Vagina (tissue), 2 donors: Measurements from ENCODE around the gene PHLDB2. TPM values are rescaled to one million over a fixed set of nuclear protein-coding genes. Genes with fewer than 3 reads are reported as not detected.

Experiments used
- DNase-seq, 2 donors: peaks; one replicate each; pipeline ENCODE4 v3.0.0-alpha.2; 2017; ENCODE audit errors: extremely low spot score in 2 of 2
- H3K27ac ChIP-seq: fragments of 200-600 bp; sonication (generic); one replicate; pipeline ENCODE4 v1.5.1; 2019
- H3K27me3 ChIP-seq: fragments of 200-600 bp; sonication (generic); one replicate; pipeline ENCODE4 v1.5.1; 2019
- H3K36me3 ChIP-seq, 2 donors: fragments of 200-600 bp; sonication (generic); one replicate each; pipeline ENCODE4 v1.5.1; 2017 to 2019
- H3K4me1 ChIP-seq: fragments of 200-600 bp; sonication (generic); one replicate; pipeline ENCODE4 v1.5.1; 2019
- H3K4me3 ChIP-seq, 2 donors: fragments of 200-600 bp; sonication (generic); 1 replicate in 1 of 2; 2 replicates in 1 of 2; pipeline ENCODE4 v1.5.1; 2016 to 2019
- H3K9me3 ChIP-seq: fragments of 200-600 bp; sonication (generic); one replicate; pipeline ENCODE4 v1.5.1; 2019
- CTCF ChIP-seq, 3 experiments: fragments of 450-650 bp in 2 of 3; fragments of 200-600 bp in 1 of 3; sonication (generic) in 1 of 3; IDR thresholded peaks; one replicate each; pipeline ENCODE4 v1.5.1; 2017 to 2019; ENCODE audit warnings: antibody characterized with exemption in 3 of 3, mild to moderate bottlenecking in 2 of 3, moderate library complexity in 2 of 3
- POLR2A ChIP-seq, 2 donors: fragments of 450-650 bp; IDR thresholded peaks; one replicate each; pipeline ENCODE4 v1.6.1; 2017; ENCODE audit warnings: antibody characterized with exemption in 2 of 2, mild to moderate bottlenecking in 2 of 2, moderate library complexity in 2 of 2
- POLR2AphosphoS5 ChIP-seq, 2 donors: sonication (generic); formaldehyde crosslinking; IDR thresholded peaks; one replicate each; pipeline ENCODE4 v1.9.0; 2017; ENCODE audit warnings: antibody characterized with exemption in 2 of 2, mild to moderate bottlenecking in 2 of 2, low read depth in 1 of 2; ENCODE audit not compliant: insufficient read depth in 1 of 2
- intact Hi-C: fragments of 100-400 bp; cut with DNase I; formaldehyde crosslinking; loops from one replicate; pipeline ENCODE4 v1.15.1; 2023
- total RNA-seq: library from RNA; depleted of rRNA; stranded (reverse); fragments of >200 nt; gene quantifications from one replicate; pipeline ENCODE4 v1.2.3, GENCODE V29; 2016

PHLDB2 gene
- total RNA-seq, 1 donor from 2014 or later: 66.8 TPM

GRCh38 chr3:111871809-111872623 lies 13.0 kb downstream of the PHLDB2 start:
- no peak for DNase-seq
- H3K36me3 ChIP-seq: no peaks in the 10 kb centered on the region
- H3K4me3 ChIP-seq: no peak overlapping the region
- no peak for TF ChIP-seq POLR2AphosphoS5 (IDR thresholded peaks at IDR 0.05; ENCODE audit: insufficient read depth in 1 of 2, low read depth in 1 of 2)
- no peak for TF ChIP-seq CTCF (IDR thresholded peaks at IDR 0.05)
- intact Hi-C loops: no loop called here
- H3K27ac ChIP-seq: no peak overlapping the region
- H3K27me3 ChIP-seq: no peaks in the 10 kb centered on the region
- H3K9me3 ChIP-seq: no peaks in the 10 kb centered on the region
- H3K4me1 ChIP-seq: peaks cover 53% of the 10 kb centered on the region

- Histone ChIP-seq H3K4me3 (no peak overlapping the region), H3K36me3 (no peaks in the 10 kb centered on the region), H3K9me3 (no peaks in the 10 kb centered on the region), H3K27ac (no peak overlapping the region), H3K27me3 (no peaks in the 10 kb centered on the region), H3K4me1 (peaks cover 49% of the 10 kb centered on the region)
- intact Hi-C loops: no loop called here
- DNase-seq: no peak
- no peak for TF ChIP-seq CTCF (IDR thresholded peaks at IDR 0.05)
- no peak for TF ChIP-seq POLR2AphosphoS5 (IDR thresholded peaks at IDR 0.05; ENCODE audit: insufficient read depth in 1 of 2, low read depth in 1 of 2)
- no peak for TF ChIP-seq POLR2A (IDR thresholded peaks at IDR 0.05)
Measured at GRCh38 chr3:111872979-111873378, 13.9 kb downstream of the PHLDB2 start.

- Histone ChIP-seq H3K9me3 (no peaks in the 10 kb centered on the region), H3K27ac (no peak overlapping the region), H3K36me3 (no peaks in the 10 kb centered on the region), H3K4me3 (no peak overlapping the region), H3K4me1 (peaks cover 38% of the 10 kb centered on the region), H3K27me3 (no peaks in the 10 kb centered on the region)
- intact Hi-C loops: no loop called here
- no peak for DNase-seq
- TF ChIP-seq POLR2A (IDR thresholded peaks at IDR 0.05): no peak
- TF ChIP-seq CTCF (IDR thresholded peaks at IDR 0.05): no peak
Measured at GRCh38 chr3:111874177-111874820, 15.2 kb downstream of the PHLDB2 start.

GRCh38 chr3:111881480-111881879 lies 22.4 kb downstream of the PHLDB2 start:
- intact Hi-C loops: no loop called here
- H3K36me3 ChIP-seq: no peaks in the 10 kb centered on the region
- H3K4me3 ChIP-seq: no peak overlapping the region
- peaks cover 10% of the 10 kb centered on the region for H3K4me1 ChIP-seq
- TF ChIP-seq CTCF (IDR thresholded peaks at IDR 0.05): no peak
- no peak for TF ChIP-seq POLR2A (IDR thresholded peaks at IDR 0.05)
- TF ChIP-seq POLR2AphosphoS5 (IDR thresholded peaks at IDR 0.05; ENCODE audit: insufficient read depth in 1 of 2, low read depth in 1 of 2): no peak
- H3K9me3 ChIP-seq: no peaks in the 10 kb centered on the region
- H3K27ac ChIP-seq: no peak overlapping the region
- no peaks in the 10 kb centered on the region for H3K27me3 ChIP-seq
- no peak for DNase-seq

- Histone ChIP-seq H3K36me3 (no peaks in the 10 kb centered on the region), H3K9me3 (no peaks in the 10 kb centered on the region), H3K4me1 (peaks cover 10% of the 10 kb centered on the region), H3K27ac (no peak overlapping the region), H3K4me3 (no peak overlapping the region), H3K27me3 (no peaks in the 10 kb centered on the region)
- intact Hi-C loops: no loop called here
- DNase-seq: no peak
- TF ChIP-seq POLR2AphosphoS5 (IDR thresholded peaks at IDR 0.05; ENCODE audit: insufficient read depth in 1 of 2, low read depth in 1 of 2) (no peak), POLR2A (IDR thresholded peaks at IDR 0.05) (no peak), CTCF (IDR thresholded peaks at IDR 0.05) (no peak)
Measured at GRCh38 chr3:111882194-111882593, 23.1 kb downstream of the PHLDB2 start.
